HG02678 (cell line): ENCODE data around the gene RNU1-2.
"Not testable (repeated sequence)": the region's sequence is repeated elsewhere in the genome, so short reads cannot be mapped to it uniquely, and the experiment has no call there.

ENCODE experiments used
- ATAC-seq: cut with Tn5 transposase; IDR thresholded peaks from one replicate; pipeline ENCODE4 v1.9.1; 2021; ENCODE audit warnings: mild to moderate bottlenecking, moderate library complexity; ENCODE audit not compliant: unreplicated experiment

RNU1-2 gene

DNA sequence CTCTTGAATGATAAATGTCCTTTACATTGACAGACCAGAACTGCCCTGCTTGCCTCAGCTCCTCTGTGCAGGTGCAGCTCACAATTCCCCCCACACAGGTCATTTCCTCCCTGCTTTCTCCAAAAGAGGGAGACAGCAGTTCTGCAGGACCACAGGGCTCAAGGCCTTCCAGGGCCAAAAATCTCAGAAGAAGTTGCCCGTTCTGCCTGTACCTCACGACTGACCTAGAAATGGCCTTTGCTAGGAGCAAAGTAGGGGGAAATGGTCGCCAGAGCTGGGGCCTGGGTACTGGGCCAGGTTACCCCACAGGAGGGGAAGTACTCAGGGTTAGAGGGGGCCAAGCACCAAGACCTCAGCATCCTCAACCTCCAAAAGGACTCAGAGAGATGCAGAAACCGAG is 11.1 kb downstream of the RNU1-2 start:
- ATAC-seq = no peak

DNA sequence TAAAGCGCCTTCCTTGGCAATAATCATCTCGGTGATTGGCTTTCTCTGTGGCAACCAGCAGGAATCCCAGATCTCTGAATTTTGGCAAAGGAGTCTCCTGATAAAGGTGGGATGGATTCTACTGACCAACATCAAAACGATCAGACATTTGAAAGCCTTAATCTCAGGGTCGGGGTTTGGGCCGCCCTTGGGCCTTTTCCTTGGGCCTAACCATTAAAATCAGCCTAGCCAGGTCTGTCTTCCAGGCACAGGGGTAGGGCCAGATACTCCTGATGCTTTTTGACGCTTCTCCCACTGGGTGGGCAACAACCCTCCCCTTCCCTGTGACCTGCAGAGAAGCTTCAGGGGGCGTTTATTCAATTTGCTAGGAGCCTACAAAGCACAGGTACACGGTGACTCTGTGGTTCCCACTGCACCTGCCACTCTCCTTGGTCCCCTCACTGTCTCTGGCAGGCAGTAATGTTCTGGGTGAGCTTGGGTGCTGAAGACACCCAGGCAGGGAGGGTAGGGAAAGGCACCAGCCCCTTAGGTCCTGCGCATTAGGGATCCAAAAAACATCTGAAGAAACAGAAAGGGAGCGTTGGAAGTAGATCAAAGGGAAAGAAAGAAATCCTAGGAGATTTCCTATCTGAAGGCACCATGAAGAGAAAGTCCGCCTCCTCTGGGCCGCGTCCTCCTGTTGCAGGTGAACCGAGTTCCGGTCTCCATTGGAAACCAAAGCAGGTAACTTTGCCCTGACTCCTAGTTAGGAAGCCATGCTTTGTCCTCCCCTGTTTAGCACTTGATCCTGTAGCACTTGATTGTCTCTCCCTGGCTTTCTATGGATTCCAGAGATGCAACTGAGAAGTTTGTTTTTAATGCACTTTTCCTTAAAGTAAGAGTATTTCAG is 12.3 kb downstream of the RNU1-2 start:
- ATAC-seq = no peak

DNA sequence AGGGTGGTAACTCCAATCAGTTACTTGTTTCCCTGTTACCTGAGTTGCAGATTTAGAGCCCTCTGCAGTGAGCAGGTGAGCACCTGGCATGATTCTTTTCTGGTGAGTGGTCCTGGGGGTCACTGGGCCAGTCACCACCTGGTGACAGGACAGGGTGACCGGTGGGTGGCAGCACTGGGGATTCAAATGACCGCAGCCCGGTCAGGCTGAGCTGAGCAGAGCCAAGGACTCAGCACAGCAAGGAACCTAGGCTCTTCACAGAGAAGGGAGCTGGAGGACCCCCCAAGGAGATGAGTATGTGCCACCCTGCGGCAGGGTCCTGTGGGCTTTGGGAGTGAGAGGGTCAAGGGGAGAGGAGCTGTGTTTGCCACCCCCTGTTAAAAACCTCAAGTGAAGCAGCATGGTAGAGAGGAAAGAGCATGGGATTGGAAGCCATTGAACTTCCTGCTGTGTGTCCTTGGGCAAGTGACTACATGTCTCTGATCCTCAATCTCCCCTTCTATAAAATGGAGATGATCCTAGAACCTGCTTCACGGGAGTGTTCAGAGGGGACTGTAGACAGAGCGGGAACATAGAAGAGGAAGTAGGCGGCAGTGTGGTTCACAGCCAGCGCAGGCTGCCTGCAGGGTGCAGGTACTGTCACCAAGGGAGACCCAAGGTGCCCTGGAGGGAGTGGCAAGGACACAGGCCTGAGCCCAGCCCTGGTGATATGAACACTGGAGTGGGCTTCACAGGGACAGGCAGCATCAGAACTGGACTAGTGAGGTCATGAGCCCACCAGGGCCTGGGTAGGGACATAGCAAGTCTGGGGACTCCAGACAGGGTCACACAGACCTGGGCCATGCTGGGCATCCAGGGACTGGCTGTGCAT is 16.3 kb downstream of the RNU1-2 start:
- ATAC-seq = not testable (repeated sequence)

- not testable (repeated sequence) for ATAC-seq
These were observed 17.0 kb downstream of the RNU1-2 start for GRCh38 chr1:16912742-16913141.

DNA sequence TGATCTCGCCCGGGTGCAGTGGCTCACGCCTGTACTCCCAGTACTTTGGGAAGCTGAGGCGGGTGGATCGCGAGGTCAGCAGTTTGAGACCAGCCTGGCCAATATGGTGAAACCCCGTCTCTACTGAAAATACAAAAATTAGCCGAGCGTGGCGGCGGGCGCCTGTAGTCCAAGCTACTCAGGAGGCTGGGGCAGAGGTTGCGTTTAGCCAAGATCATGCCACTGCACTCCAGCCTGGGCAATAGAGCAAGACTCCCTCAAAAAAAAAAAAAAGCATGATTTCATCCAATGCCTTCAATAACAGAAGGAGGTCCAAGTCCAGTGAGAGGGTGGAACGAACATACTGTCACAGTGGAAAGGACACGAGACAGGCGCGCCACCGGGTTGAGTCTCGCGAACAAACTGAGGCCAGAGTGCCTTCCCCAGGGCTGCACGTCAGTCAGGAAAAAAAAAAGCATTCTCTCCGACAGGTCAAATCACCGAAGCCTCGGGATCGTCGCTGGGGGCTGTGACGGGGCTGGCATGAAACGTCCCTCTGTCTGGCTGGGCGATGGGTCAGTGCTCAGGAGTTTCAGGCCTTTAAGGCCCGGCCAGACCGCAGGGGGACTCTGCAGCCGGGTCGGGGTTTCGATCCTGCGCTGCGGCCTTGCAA is 17.5 kb downstream of the RNU1-2 start:
- ATAC-seq = no peak

GRCh38 chr1:16913833-16914662 is 18.3 kb downstream of the RNU1-2 start:
- peak; percentile 87 for ATAC-seq

GRCh38 chr1:16914928-16915626 is 19.3 kb downstream of the RNU1-2 start:
- ATAC-seq = not testable (repeated sequence)

DNA sequence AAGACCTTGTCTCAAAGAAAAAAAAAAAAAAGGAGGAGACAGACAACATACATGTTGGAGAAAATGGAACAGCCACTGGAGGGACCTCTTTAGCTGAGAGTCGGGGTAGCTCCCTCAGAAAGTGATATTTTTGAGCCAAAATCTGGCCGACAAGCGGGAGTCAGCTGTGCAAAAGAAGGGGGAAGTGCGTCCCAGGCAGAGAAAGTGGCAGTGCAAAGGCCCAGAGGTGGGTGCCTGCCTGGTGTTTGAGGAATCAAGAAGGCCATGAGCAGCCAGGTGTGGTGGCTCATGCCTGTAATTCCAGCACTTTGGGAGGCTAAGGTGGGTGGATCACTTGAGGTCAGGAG is 19.8 kb downstream of the RNU1-2 start:
- no peak for ATAC-seq

- ATAC-seq = not testable (repeated sequence)
These were observed 20.5 kb downstream of the RNU1-2 start for GRCh38 chr1:16916036-16916880.

GRCh38 chr1:16918371-16918770 is 22.6 kb downstream of the RNU1-2 start:
- no peak for ATAC-seq

GRCh38 chr1:16918936-16919665 is 23.3 kb downstream of the RNU1-2 start:
- not testable (repeated sequence) for ATAC-seq

- ATAC-seq = no peak
These were observed 25.2 kb downstream of the RNU1-2 start for GRCh38 chr1:16920951-16921350.

DNA sequence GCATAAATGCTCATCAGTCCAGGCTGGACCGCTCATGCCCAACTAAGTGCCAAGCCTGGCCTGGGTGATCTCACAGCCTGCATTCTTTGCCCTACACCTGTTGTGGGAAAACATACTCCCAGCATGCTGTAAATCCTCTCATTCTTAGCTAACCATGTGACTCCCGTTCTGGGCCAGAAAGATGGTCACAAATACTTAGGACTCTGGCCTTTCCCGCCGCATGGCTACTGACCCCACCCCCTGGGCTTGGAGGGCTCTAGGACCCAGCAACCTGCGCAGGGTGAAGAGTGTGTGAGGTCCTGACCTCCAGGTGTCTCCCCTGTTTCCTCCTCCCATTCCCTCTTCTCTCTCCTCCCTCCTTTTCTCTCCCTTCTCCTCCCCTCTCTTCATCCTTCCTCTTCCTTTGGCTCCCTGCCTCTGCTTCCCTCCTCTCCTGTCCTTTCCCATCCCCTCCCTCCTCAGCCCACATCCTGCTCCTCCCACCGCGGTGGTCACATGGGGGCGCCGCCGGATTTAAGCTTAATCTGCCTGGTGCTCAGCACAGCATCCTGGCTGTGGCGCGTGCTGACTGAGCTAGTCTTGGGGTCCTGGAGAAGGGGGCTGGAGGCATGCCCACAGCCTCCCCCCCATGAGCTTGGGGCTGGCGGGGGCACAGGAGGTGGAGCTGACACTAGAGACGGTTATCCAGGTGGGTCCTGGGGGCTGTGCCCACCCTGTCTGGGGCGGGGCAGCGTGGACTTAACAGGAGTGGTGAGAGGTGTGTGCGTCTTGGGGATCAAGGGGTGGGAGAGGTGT is 25.8 kb downstream of the RNU1-2 start, which contains the start of gene CROCC:
Gene CROCC, plus strand, starts transcription at position 541 of the 795 bp plus-strand sequence. Its CDS starts 88 bp downstream, at position 629.
- ATAC-seq = no peak

- ATAC-seq = no peak
These were observed 26.7 kb downstream of the RNU1-2 start for GRCh38 chr1:16922466-16922865.

- ATAC-seq = no peak
These were observed 27.2 kb downstream of the RNU1-2 start for GRCh38 chr1:16922885-16923431.

DNA sequence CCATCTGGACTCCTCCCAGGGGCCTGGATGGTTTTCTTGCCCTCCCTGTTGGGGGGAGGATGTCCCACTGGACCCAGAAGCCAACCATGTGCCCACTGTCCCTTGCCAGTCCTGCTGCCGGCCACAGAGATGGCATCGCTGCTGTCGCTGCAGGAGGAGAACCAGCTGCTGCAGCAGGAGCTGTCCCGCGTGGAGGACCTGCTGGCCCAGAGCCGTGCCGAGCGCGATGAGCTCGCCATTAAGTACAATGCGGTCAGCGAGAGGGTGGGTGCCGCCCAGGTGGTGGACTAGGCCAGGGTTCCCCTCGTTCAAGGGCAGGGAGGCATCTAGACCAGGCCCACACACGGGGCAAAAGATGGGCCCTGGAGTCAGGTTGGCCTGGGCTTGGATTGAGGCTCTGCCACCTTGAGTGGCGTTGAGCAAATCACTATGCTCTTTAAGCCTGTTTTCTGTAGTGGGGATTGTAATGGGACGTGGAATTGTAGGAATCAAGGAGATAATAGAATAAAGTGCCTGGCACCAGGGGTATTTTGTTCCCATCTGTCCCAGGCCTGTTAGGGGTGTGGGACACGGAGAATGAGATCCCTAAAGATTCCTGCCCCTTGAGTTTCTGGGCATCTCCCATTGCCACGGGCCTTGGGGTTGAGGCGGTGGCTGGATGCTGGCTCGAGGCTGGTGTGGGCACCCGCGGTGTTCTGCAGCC is 28.6 kb downstream of the RNU1-2 start:
- no peak for ATAC-seq
